Activated CD8-positive, alpha-beta T cell treated with anti-CD3 and anti-CD28 coated beads, Interleukin-2, amount 10 ng/mL, durations not matched to agents 7 days and 5 days (primary cell): ENCODE measurements around the gene MYH14. TPM values are rescaled to one million over a fixed set of nuclear protein-coding genes. Genes with fewer than 3 reads are reported as not detected.

Source experiments
- ATAC-seq: fragments of 150-1000 bp; cut with Tn5 transposase; one replicate; pipeline ENCODE4 v1.10.0; 2021; ENCODE audit warnings: moderate library complexity
- CTCF ChIA-PET: fragments of 350-600 bp; sonication (Branson Sonifier 250); formaldehyde crosslinking; loops from one replicate; lab custom pipeline; 2021; ENCODE audit warnings: antibody characterized with exemption; lab: Charles Lee
- POLR2A ChIA-PET: fragments of 350-600 bp; sonication (Branson Sonifier 250); formaldehyde crosslinking; loops from one replicate; lab custom pipeline; 2021; ENCODE audit warnings: antibody characterized with exemption; lab: Charles Lee
- DNase-seq: peaks from one replicate; pipeline ENCODE4 v3.0.0-alpha.2; 2020
- H3K27ac Mint-ChIP-seq: one replicate; pipeline ENCODE4 v1.8.0; 2021; ENCODE audit warnings: mild to moderate bottlenecking, mixed read lengths
- H3K27me3 Mint-ChIP-seq: one replicate; pipeline ENCODE4 v1.8.0; 2021; ENCODE audit warnings: low read depth, mixed read lengths
- H3K36me3 Mint-ChIP-seq: one replicate; pipeline ENCODE4 v1.8.0; 2021; ENCODE audit warnings: low read depth, mixed read lengths
- H3K4me1 Mint-ChIP-seq: one replicate; pipeline ENCODE4 v1.8.0; 2021; ENCODE audit warnings: low read depth, mixed read lengths
- H3K4me3 Mint-ChIP-seq: one replicate; pipeline ENCODE4 v1.8.0; 2021; ENCODE audit warnings: mild to moderate bottlenecking, mixed read lengths
- H3K9me3 Mint-ChIP-seq: one replicate; pipeline ENCODE4 v1.8.0; 2022; ENCODE audit warnings: mixed read lengths; ENCODE audit not compliant: insufficient read depth
- total RNA-seq, 2 experiments: library from RNA; stranded (reverse); gene quantifications; one replicate each; pipeline ENCODE4 v1.2.3, GENCODE V29; 2021

MYH14 gene
- total RNA-seq, 2 experiments from 2014 or later, result not detected

DNA sequence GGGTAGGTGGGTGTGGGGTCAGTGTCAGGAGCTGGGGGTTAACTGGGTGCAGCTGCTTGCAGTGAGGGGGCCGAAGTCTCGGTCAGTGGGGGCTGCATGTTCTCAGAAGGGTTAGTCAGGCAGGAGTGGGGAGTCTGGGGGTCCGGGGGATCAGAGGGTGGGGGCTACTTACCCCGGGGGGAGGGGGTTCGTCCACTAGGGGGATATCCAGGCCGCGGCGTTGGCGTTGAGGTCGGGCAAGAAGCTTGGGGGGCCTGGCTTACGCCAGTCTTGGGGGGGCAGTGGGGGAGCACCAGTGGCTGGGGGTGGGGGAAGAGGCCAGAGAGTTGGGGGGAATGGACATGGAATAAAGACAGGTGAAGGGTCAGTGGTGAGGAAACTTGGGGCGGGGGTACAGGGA lies 116.6 kb downstream of the MYH14 start:
- Mint-ChIP-seq H3K36me3 (no peaks in the 10 kb centered on the region), H3K4me1 (peaks cover 10% of the 10 kb centered on the region), H3K4me3 (no peak overlapping the region), H3K9me3 (no peaks in the 10 kb centered on the region), H3K27ac (no peak overlapping the region), H3K27me3 (peaks cover 16% of the 10 kb centered on the region)
- POLR2A ChIA-PET, result no interaction called here
- no peak for DNase-seq
- ATAC-seq, result no peak
- CTCF ChIA-PET, result no interaction called here

DNA sequence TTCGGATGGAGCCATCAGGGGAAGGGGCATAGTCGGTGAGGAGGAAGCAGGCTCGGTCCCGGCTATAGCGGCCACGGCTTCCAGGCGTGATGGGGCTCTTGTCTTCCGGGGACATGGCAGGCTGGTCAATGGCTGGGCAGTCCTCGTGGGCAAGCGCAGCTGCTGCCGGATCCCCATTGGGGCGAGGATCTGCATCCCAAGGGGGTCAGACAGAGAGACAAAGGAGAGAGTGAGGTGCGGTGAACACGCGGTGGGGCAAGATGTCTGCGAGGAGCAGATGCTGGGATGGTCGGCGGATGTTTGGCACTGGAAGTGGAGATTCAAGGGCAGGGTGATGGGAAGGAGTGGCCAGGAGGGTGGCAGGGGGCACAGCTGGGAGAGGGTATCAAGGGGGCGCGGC lies 117.2 kb downstream of the MYH14 start:
- ChIA-PET POLR2A (no interaction called here), CTCF (no interaction called here)
- DNase-seq, result no peak
- Mint-ChIP-seq H3K27ac (no peak overlapping the region), H3K27me3 (peaks cover 15% of the 10 kb centered on the region), H3K36me3 (no peaks in the 10 kb centered on the region), H3K9me3 (no peaks in the 10 kb centered on the region), H3K4me1 (peaks cover 10% of the 10 kb centered on the region), H3K4me3 (no peak overlapping the region)
- no peak for ATAC-seq

DNA sequence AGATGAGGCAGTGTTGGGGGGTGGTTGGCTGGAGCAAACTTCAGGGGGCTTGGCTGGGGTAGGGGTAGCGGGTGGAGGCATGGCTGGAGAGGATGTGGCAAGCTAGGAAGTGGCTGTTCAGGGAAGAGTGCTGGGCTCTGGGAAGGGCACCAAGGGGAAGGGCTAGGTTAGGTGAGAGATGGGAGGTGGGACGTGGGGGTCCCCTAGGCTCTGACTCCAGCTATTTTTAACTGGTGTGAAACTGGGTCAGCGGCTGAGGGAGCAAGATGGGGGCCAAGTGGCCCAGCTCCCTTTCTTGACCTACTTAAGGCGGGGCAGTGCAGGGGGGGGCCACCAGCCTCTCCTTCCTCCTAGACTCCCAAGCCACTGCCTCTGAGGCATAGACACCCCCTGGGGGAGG lies 118.4 kb downstream of the MYH14 start:
- H3K9me3 Mint-ChIP-seq, result no peaks in the 10 kb centered on the region
- ATAC-seq, result no peak
- peaks cover 15% of the 10 kb centered on the region for H3K27me3 Mint-ChIP-seq
- H3K27ac Mint-ChIP-seq, result no peak overlapping the region
- CTCF ChIA-PET, result no interaction called here
- peaks cover 13% of the 10 kb centered on the region for H3K4me1 Mint-ChIP-seq
- POLR2A ChIA-PET, result no interaction called here
- DNase-seq, result no peak
- H3K36me3 Mint-ChIP-seq, result no peaks in the 10 kb centered on the region
- no peak overlapping the region for H3K4me3 Mint-ChIP-seq

DNA sequence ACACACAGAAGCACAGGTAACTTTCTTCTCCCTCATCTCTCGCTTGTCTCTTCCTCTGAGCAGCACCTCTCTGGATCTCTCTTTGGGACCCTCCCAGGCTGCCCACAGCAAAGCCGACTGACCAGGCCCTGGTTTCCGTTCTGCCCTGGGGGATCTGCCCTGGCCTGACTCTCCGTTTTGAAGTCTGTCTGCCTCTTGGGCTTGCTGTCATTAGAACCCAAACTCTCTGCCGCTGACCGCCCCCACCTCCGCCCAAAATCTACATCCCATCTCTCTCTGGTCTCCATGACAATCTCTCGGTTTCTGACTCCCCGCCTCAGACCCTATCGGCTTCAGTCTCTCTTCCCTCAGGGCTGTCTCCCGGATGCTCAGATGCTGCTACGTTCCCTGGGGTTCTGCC lies 118.8 kb downstream of the MYH14 start:
- Mint-ChIP-seq H3K4me3 (no peak overlapping the region), H3K9me3 (no peaks in the 10 kb centered on the region), H3K36me3 (peaks cover under 1% of the 10 kb centered on the region), H3K4me1 (peaks cover 17% of the 10 kb centered on the region), H3K27ac (no peak overlapping the region), H3K27me3 (peaks cover 19% of the 10 kb centered on the region)
- DNase-seq, result no peak
- ChIA-PET POLR2A (no interaction called here), CTCF (interaction anchor here (1.3 kb wide), 1 partner anchor 216 kb away, joined by 3 read pairs; no protein-coding TSS in a partner anchor)
- no peak for ATAC-seq

DNA sequence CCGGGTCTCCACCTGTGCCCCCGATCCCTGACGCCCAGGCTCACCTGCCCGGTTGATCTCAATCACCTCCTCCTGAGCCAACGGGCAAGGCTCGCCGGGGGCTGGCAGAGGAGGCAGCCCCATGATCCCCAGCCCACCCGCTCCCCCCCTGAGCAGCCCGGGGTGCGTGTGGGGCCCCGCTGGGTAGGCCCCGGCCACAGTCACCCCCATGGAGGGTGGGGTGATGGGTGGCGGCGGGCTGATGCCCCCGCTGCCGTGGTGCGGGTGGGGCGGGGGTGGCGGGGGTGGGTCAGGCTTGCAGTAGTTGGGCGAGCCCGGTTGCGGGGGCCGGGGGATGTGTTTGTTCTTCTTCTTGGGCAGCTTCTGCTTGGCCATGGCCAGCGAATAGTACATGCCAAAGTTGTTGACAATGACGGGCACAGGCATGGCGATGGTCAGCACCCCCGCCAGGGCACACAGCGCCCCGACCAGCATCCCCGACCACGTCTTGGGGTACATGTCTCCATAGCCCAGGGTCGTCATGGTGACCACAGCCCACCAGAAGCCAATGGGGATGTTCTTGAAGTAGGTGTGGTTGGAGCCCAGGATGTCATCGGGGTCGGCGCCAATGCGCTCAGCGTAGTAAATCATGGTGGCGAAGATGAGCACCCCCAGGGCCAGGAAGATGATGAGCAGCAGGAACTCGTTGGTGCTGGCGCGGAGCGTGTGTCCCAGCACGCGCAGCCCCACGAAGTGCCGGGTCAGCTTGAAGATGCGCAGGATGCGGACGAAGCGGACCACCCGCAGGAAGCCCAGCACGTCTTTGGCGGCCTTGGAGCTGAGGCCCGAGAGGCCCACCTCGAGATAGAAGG lies 119.7 kb downstream of the MYH14 start:
- CTCF ChIA-PET, result interaction anchor here (1.3 kb wide), 1 partner anchor 215 kb away, joined by 3 read pairs; no protein-coding TSS in a partner anchor

DNA sequence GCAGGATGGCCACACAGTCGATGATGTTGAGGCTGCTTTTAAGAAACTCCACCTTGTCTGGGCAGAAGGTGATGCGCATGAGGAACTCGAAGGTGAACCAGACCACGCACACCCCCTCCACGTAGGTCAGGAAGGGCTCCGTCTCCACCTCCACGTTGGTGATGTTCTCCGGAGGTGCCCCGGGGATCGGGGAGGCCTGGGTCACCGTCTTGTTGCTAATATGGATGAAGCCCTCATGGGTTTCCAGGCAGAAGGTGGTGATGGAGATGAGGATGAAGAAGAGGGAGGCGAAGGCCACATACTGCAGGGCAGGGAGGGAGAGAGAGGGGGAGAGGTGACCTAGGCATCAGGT lies 120.3 kb downstream of the MYH14 start:
- Mint-ChIP-seq H3K27ac (no peak overlapping the region), H3K27me3 (peaks cover 22% of the 10 kb centered on the region), H3K4me3 (no peak overlapping the region), H3K4me1 (peaks cover 24% of the 10 kb centered on the region), H3K36me3 (peaks cover 7% of the 10 kb centered on the region), H3K9me3 (no peaks in the 10 kb centered on the region)
- ChIA-PET POLR2A (no interaction called here), CTCF (no interaction called here)
- no peak for DNase-seq
- no peak for ATAC-seq

More for the DNA sequence above, 119.7 kb downstream of the MYH14 start:
- DNase-seq (no peak), ATAC-seq (no peak)
- Mint-ChIP-seq H3K4me3 (no peak overlapping the region), H3K27me3 (peaks cover 22% of the 10 kb centered on the region), H3K4me1 (peaks cover 24% of the 10 kb centered on the region), H3K36me3 (peaks cover 7% of the 10 kb centered on the region), H3K9me3 (no peaks in the 10 kb centered on the region), H3K27ac (no peak overlapping the region)
- POLR2A ChIA-PET, result no interaction called here

DNA sequence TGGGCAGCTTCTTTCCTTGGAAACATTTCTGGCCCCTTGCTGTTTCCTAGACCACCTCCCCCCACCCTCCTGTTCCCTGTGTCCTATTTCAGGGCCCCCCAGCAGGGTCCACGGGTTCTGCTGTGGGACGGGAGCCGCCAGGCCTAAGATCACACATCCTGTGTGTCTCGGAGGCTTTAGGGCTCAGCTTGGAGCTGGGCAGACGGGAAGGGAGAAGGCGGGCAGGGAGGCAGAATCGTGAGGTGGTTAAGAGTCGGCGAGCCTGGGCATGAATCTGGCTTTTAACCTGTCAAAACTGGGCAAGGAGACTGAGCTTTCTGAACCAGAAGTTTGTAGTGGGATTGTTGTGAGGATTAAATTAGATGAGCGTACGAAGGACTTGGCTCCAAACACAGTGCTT lies 120.9 kb downstream of the MYH14 start:
- ChIA-PET CTCF (no interaction called here), POLR2A (no interaction called here)
- ATAC-seq (no peak), DNase-seq (no peak)
- H3K27me3 Mint-ChIP-seq, result peaks cover 24% of the 10 kb centered on the region
- peaks cover 27% of the 10 kb centered on the region for H3K4me1 Mint-ChIP-seq
- no peaks in the 10 kb centered on the region for H3K9me3 Mint-ChIP-seq
- H3K4me3 Mint-ChIP-seq, result no peak overlapping the region
- no peak overlapping the region for H3K27ac Mint-ChIP-seq
- peaks cover 8% of the 10 kb centered on the region for H3K36me3 Mint-ChIP-seq

DNA sequence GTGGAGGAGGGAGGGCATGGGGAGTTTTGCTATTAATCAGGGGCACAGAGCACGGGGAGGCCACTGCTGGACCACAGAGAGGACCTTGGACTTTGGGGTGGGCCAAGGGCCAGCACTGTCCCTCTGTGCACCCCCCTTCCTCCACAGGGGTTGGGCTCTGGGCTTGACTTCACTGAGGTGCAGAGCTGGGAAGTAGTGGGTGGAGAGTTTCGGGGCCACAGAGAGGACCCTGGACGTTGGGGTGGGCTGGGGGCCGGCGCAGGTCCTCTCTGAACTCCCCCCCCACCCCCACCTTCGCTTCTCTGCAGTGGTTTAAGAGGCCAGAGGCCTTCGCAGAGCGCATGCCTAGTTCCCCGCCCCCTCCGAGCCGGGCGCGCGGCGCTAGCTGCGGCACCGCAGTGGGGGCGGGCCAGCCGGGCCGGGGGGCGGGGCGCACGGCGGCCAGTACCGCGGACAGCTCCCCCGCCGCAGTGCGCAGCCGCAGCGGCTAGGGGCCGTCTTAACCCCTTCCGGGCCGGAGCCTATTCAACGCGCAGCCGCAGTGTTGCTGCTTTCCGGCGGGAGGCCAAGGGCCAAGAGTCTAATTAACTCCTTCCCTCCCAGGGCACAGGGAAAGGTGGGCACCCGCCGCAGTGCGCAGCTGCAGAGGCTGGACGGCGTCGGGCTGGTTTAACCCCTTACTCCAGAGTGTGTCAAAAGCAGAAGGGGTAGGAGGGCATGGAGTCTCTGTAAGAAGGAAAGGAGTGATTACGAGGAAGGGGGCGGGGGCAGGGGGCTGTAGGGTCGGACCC lies 122.1 kb downstream of the MYH14 start:
- Mint-ChIP-seq H3K36me3 (peaks cover 13% of the 10 kb centered on the region), H3K27ac (no peak overlapping the region), H3K4me3 (no peak overlapping the region), H3K27me3 (peaks cover 33% of the 10 kb centered on the region), H3K4me1 (peaks cover 39% of the 10 kb centered on the region), H3K9me3 (no peaks in the 10 kb centered on the region)
- DNase-seq (peak; percentile 77), ATAC-seq (peak; percentile 43)
- ChIA-PET CTCF (no interaction called here), POLR2A (no interaction called here)

DNA sequence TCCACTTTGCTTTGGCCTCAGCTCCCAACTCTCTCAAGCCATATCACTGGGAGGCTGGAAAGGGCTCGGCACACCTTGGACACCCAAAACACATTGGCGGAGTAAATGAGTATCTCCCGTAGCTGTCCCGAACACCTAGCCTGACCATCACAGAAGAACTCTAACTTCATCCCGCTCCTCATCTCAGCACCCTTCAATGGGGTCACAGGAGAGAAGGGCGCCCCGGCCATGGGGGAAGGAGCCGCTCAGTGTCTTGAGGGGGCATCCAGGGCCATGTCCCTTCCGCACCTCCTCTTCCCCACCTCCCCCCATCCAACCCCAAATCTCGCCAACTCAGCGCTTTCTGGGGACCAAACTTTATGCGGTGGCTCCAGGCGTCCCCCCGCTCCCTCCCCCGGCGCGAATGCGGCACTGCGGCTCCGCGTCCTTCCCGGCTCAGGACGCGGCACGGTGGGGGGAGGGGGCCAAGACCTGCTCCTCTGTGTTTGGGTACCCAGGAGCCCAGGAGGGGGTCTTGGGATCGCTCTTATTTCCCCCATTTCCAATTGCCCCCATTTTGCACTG lies 122.8 kb downstream of the MYH14 start:
- ChIA-PET POLR2A (no interaction called here), CTCF (no interaction called here)
- Mint-ChIP-seq H3K27ac (no peak overlapping the region), H3K4me1 (peaks cover 44% of the 10 kb centered on the region), H3K4me3 (no peak overlapping the region), H3K9me3 (no peaks in the 10 kb centered on the region), H3K36me3 (peaks cover 13% of the 10 kb centered on the region), H3K27me3 (peaks cover 35% of the 10 kb centered on the region)
- no peak for ATAC-seq
- no peak for DNase-seq

- no peak overlapping the region for H3K4me3 Mint-ChIP-seq
- POLR2A ChIA-PET, result no interaction called here
- no peaks in the 10 kb centered on the region for H3K9me3 Mint-ChIP-seq
- peaks cover 51% of the 10 kb centered on the region for H3K4me1 Mint-ChIP-seq
- ATAC-seq (no peak), DNase-seq (no peak)
- CTCF ChIA-PET, result no interaction called here
- H3K36me3 Mint-ChIP-seq, result peaks cover 13% of the 10 kb centered on the region
- peaks cover 41% of the 10 kb centered on the region for H3K27me3 Mint-ChIP-seq
- H3K27ac Mint-ChIP-seq, result no peak overlapping the region
These were observed 123.6 kb downstream of the MYH14 start for GRCh38 chr19:50327013-50327412.

GRCh38 chr19:50327461-50328223 lies 124.2 kb downstream of the MYH14 start:
- CTCF ChIA-PET, result interaction anchor here (1.3 kb wide), 1 partner anchor 57 kb away, joined by 3 read pairs; the partner anchor contains the start of gene POLD1
- Mint-ChIP-seq H3K27me3 (peaks cover 46% of the 10 kb centered on the region), H3K27ac (peak overlapping the region; percentile 50), H3K4me3 (peak overlapping the region; percentile 49), H3K4me1 (peaks cover 58% of the 10 kb centered on the region), H3K36me3 (peaks cover 13% of the 10 kb centered on the region), H3K9me3 (no peaks in the 10 kb centered on the region)
- DNase-seq, result no peak
- POLR2A ChIA-PET, result no interaction called here
- no peak for ATAC-seq
